ENCODE data around the gene ANKRD23. TPM values are rescaled to one million over a fixed set of nuclear protein-coding genes. Genes with fewer than 3 reads are reported as not detected.

The ANKRD23 gene
- polyA plus RNA-seq, 3 donors: 0.22 to 2.7 (median 1.0) TPM

- 92 to 93% (median 92%) methylated on average over 21 to 22 of the region's 22 CpGs for WGBS, 3 donors
Measured at GRCh38 chr2:96826546-96827278, 17.1 kb downstream of the ANKRD23 start.

DNA sequence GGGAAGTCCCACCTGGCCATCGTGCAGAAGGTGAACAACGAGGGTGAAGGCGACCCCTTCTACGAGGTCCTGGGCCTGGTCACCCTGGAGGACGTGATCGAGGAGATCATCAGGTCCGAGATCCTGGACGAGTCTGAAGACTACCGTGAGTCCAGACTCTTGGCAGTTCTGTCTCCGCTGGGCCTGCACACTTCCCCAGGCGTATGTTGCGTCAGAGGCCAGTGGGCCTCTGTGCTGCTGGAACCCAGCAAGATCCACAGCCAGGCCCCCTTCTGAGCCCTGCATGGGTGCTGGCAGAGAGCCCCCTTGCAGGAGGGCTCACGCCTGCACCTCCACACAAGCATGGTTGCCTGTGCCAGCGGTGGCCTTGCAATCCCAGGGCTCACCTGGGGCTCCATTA lies 18.8 kb downstream of the ANKRD23 start:
- no peak overlapping the region for H3K27ac ChIP-seq (ENCODE audit: low read depth, low read length)
- 85 to 92% (median 87%) methylated on average over 14 of the region's 14 CpGs for WGBS, 3 donors

More at GRCh38 chr2:96826546-96827278, 17.1 kb downstream of the ANKRD23 start:
- no peak overlapping the region for H3K27ac ChIP-seq (ENCODE audit: low read depth, low read length)

GRCh38 chr2:96824079-96824870 lies 19.5 kb downstream of the ANKRD23 start:
- no peak overlapping the region for H3K27ac ChIP-seq (ENCODE audit: low read depth, low read length)

GRCh38 chr2:96823198-96823597 lies 20.6 kb downstream of the ANKRD23 start:
- H3K27ac ChIP-seq (ENCODE audit: low read depth, low read length): no peak overlapping the region
- 74 to 88% (median 79%) methylated on average over 11 of the region's 11 CpGs for WGBS, 3 donors

More at GRCh38 chr2:96824079-96824870, 19.5 kb downstream of the ANKRD23 start:
- WGBS, 3 donors: 44 to 79% (median 70%) methylated on average over 6 of the region's 6 CpGs

DNA sequence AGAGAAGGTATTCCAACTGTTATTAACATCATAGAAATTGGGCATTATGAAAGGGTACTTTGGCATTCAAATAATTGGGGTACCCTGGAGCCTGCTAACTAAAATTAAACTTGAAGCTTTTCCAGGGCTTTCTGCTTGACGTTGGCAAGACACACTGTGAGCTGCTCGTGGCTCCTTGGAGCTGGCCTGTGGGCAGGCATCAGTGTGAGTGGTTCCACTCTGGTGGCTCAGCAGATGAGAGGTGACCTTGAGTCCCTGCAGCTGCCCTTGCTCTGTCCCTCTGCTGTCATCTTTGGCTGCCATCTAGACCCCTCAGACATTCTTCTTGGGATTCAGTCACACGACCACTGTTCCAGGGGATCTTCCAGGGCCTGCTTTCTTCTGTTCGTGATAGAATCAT lies 21.0 kb downstream of the ANKRD23 start:
- H3K27ac ChIP-seq (ENCODE audit: low read depth, low read length): no peak overlapping the region
- 66 to 76% (median 74%) methylated on average over 4 of the region's 4 CpGs for WGBS, 3 donors

GRCh38 chr2:96821113-96821675 lies 22.6 kb downstream of the ANKRD23 start:
- H3K27ac ChIP-seq (ENCODE audit: low read depth, low read length): no peak overlapping the region
- WGBS, 3 donors: 39 to 86% (median 85%) methylated on average over 11 of the region's 11 CpGs

DNA sequence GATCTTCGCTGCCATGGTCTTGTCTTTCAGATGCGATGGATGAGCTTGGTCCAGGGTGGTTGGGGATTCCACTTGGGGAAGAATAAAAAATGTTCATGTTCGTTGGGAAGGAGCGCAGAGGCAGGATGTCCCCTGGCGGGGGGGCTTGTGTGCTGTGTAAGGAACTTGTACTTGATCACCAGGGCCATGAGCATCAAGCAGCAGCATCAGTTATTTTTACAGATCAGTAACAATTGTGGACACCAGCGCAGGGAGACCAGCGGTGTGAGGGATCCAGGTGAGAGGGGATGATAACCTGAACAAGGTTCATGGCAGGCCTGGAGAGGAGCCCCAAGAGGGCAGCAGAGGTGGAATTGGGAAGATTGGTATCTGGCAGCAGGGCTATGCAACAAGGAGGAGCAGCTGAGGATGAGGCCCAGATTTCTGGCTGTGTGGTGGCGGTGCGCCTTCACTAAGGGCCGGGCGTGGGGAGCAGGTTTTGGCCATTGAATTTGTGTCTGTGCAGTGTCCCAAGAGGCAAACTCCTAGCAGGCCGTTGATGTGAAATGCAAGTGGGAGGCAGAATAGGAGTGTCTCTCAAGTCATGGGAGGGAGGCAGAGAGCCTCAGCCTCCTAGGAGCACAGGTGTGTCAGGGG lies 23.8 kb downstream of the ANKRD23 start:
- WGBS, 3 donors: 75 to 87% (median 84%) methylated on average over 12 of the region's 12 CpGs
- no peak overlapping the region for H3K27ac ChIP-seq (ENCODE audit: low read depth, low read length)

GRCh38 chr2:96819128-96819875 lies 24.5 kb downstream of the ANKRD23 start:
- H3K27ac ChIP-seq (ENCODE audit: low read depth, low read length): no peak overlapping the region
- 42 to 78% (median 76%) methylated on average over 10 of the region's 10 CpGs for WGBS, 3 donors

DNA sequence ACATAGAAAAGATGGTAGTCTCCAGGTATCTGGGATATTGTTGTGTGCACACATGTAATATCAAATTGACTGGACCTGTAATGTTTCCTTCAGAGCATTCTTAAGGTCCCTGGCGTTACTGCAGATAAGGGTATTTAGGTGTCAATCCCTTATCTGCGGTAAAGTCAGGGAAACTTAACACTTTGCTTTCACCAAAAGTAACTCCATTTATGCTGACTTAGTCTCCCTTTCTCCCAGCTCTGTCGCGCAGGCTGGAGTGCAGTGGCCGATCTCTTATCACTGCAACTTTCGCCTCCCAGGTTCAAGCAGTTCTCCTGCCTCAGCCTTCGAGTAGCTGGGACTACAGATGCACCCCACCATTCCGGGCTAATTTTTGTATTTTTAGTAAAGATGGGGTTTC lies 25.9 kb downstream of the ANKRD23 start:
- no peak overlapping the region for H3K27ac ChIP-seq (ENCODE audit: low read depth, low read length)
- WGBS, 3 donors: 48 to 91% (median 86%) methylated on average over 8 of the region's 8 CpGs

DNA sequence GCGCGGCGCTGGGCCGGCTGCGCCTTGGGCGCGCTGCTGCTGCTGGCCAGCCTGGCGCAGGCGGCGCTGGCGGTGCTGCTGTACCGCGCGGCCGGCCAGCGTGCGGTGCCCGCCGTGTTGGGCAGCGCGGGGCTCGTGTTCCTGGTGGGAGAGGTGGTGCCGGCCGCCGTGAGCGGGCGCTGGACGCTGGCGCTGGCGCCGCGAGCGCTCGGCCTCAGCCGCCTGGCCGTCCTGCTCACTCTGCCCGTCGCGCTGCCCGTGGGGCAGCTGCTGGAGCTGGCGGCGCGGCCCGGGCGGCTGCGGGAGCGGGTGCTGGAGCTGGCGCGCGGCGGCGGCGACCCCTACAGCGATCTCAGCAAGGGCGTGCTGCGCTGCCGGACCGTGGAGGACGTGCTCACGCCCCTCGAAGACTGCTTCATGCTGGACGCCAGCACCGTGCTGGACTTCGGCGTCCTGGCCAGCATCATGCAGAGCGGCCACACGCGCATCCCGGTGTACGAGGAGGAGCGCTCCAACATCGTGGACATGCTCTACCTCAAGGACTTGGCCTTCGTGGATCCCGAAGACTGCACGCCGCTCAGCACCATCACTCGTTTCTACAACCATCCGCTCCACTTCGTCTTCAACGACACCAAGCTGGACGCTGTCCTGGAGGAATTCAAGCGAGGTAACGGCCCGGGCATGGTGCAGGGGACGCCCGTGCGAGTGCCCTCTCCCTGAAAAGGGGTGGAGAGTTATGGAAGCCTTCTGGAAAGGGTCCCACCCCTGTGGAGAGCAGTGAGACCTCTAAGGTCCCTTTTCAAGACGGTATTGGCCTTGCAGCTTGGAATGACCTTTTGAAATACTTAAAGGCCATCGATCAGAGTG lies 26.8 kb downstream of the ANKRD23 start:
- WGBS, 3 donors: 2 to 5% (median 3%) methylated on average over 74 to 89 of the region's 89 CpGs
- H3K27ac ChIP-seq (ENCODE audit: low read depth, low read length): no peak overlapping the region

DNA sequence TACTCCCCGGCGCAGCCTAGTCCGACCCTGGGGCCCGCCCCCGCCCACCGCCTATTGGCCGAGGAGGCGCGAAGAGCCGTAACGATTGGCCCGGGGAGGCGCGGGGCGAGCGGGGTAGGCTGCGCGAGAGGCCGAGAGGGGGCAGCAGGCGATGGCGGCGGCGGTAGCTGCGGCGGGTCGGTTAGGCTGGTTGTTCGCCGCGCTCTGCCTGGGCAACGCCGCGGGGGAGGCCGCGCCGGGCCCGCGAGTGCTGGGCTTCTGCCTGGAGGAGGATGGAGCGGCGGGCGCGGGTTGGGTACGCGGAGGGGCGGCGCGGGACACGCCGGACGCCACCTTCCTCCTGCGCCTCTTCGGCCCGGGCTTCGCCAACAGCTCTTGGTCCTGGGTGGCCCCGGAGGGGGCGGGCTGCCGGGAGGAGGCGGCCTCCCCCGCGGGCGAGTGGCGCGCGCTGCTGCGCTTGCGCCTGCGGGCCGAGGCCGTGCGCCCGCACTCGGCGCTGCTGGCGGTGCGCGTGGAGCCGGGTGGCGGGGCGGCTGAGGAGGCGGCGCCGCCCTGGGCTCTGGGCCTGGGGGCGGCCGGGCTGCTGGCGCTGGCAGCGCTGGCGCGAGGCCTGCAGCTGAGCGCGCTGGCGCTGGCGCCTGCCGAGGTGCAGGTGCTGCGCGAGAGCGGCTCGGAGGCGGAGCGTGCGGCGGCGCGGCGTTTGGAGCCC lies 27.5 kb downstream of the ANKRD23 start, which contains the start of gene CNNM3:
TSS of gene CNNM3 (plus strand) at position 142 of the 709 bp plus-strand sequence. CDS start at position 152, 10 bp downstream.
- no peak within 1 kb of the TSS for H3K27ac ChIP-seq (ENCODE audit: low read depth, low read length)
- 0% methylated on average over 55 to 101 of the region's 103 CpGs for WGBS, 3 donors

GRCh38 chr2:96815326-96816126 lies 28.3 kb downstream of the ANKRD23 start:
- no peak overlapping the region for H3K27ac ChIP-seq (ENCODE audit: low read depth, low read length)
- 2% methylated on average over 55 to 60 of the region's 60 CpGs for WGBS, 3 donors

- 85 to 94% (median 93%) methylated on average over 4 of the region's 4 CpGs for WGBS, 3 donors
- H3K27ac ChIP-seq (ENCODE audit: low read depth, low read length): no peak overlapping the region
Measured at GRCh38 chr2:96813656-96814055, 30.2 kb downstream of the ANKRD23 start.

DNA sequence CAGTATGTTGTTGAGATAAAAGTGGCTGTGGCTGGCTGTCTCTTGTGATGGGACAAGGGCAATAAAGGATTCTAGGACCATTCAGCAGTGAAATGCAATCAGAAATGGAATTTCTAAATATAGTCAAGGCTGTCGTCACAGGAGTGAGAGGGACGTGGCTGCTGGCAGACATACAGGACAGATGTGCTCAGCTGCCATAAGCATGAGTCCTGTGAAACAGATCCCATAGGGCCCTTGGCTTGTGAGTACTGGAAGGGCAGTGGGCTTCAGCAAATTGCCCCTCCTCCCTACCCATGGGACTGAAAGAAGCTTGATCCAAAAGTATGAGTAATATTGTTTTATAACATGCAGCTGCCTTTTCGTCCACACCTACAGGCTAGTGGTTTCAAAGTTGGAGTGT lies 31.9 kb downstream of the ANKRD23 start:
- no peak overlapping the region for H3K27ac ChIP-seq (ENCODE audit: low read depth, low read length)
- WGBS, 3 donors: 38 to 45% (median 40%) methylated on average over 3 of the region's 3 CpGs

DNA sequence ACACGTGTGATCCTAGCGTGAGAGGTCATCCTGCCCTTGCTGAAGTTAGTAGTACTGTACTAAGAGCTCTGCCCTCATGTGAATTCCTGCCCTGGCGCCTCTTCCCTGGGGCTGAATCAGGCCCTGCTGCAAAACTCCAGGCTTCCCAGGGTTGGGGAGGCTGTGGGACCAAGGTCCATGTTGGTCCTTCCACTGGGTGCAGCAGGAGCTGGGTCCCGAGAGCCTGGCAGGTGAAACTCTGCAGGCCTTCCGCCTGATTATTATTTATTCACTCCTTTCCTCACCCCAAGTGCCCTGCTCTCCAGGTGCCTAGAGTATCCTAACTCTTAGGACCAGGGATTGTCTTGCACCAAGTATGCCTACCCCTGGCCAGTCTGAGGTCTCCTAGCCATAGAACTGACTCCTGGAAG lies 33.0 kb downstream of the ANKRD23 start:
- H3K27ac ChIP-seq (ENCODE audit: low read depth, low read length): no peak overlapping the region
- 78 to 95% (median 91%) methylated on average over 5 of the region's 5 CpGs for WGBS, 3 donors
